ENCODE results near the gene MACROD2.
A peak's percentile ranks its signal among the peaks of the same experiment; 100 is the strongest.

The MACROD2 gene

DNA sequence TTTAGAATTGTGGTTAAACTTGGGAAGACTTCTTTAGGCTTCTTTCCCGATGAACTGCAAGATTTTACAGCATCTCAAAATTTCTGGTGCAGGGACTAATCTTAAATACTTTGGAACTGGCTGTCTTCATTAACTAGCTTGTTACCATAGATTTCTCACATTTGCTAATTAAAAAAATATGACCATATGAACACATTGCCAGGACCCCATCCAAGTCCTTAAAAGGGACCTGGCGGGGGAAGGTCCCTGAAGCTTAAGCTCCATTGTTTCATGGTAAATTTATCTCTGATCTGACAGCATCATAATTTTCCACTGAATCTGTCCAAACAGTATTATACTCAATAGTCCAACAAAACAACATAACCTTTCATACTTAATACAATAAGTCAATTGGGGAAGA, 859.9 kb downstream of the MACROD2 start:
- no peak overlapping the region for H3K27ac ChIP-seq
- H3K27me3 ChIP-seq (ENCODE audit: control insufficient read depth, insufficient read depth, low read length) = no peaks in the 10 kb centered on the region
- H3K36me3 ChIP-seq (ENCODE audit: control insufficient read depth, insufficient read depth, low read length) = no peaks in the 10 kb centered on the region
- H3K9ac ChIP-seq = no peak overlapping the region
- TF ChIP-seq, protein P1, sequence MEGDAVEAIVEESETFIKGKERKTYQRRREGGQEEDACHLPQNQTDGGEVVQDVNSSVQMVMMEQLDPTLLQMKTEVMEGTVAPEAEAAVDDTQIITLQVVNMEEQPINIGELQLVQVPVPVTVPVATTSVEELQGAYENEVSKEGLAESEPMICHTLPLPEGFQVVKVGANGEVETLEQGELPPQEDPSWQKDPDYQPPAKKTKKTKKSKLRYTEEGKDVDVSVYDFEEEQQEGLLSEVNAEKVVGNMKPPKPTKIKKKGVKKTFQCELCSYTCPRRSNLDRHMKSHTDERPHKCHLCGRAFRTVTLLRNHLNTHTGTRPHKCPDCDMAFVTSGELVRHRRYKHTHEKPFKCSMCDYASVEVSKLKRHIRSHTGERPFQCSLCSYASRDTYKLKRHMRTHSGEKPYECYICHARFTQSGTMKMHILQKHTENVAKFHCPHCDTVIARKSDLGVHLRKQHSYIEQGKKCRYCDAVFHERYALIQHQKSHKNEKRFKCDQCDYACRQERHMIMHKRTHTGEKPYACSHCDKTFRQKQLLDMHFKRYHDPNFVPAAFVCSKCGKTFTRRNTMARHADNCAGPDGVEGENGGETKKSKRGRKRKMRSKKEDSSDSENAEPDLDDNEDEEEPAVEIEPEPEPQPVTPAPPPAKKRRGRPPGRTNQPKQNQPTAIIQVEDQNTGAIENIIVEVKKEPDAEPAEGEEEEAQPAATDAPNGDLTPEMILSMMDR (IDR thresholded peaks at IDR 0.05) = no peak
- H3K79me2 ChIP-seq = no peaks in the 10 kb centered on the region
- no peaks in the 10 kb centered on the region for H3K9me3 ChIP-seq (ENCODE audit: control insufficient read depth, low read length)
- no peak overlapping the region for H3K4me2 ChIP-seq (ENCODE audit: low read length)
- peaks cover 27% of the 10 kb centered on the region for H3K4me1 ChIP-seq
- H2AFZ ChIP-seq = no peak overlapping the region
- no peak overlapping the region for H3K4me3 ChIP-seq (ENCODE audit: low read depth, low read length)

DNA sequence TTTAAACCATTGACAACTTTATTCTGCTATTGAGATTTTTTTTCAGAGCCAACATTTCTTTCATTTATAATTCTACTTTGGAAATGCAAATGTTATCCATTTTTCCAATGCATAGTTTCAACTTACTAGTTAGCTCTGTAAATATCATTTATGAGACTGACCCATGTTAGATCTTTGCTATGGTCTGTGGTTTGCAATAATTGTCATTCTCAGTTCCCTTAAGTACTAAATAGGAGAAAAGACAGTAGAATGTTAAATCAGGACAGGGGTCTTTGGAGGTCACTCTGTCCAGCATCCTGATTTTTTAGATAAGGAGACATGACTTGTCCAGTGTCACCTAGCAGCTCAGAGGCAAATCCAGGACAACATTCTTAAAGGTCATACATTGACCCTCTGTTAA, 864.3 kb downstream of the MACROD2 start:
- Histone ChIP-seq H3K27me3 (ENCODE audit: control insufficient read depth, insufficient read depth, low read length) (no peaks in the 10 kb centered on the region), H3K36me3 (ENCODE audit: control insufficient read depth, insufficient read depth, low read length) (no peaks in the 10 kb centered on the region), H2AFZ (no peak overlapping the region), H3K27ac (no peak overlapping the region), H3K9me3 (ENCODE audit: control insufficient read depth, low read length) (no peaks in the 10 kb centered on the region), H3K4me2 (ENCODE audit: low read length) (no peak overlapping the region), H3K4me1 (peaks cover 14% of the 10 kb centered on the region), H3K79me2 (no peaks in the 10 kb centered on the region), H3K9ac (no peak overlapping the region), H3K4me3 (ENCODE audit: low read depth, low read length) (no peak overlapping the region)
- TF ChIP-seq, protein P1 (IDR thresholded peaks at IDR 0.05) = no peak

DNA sequence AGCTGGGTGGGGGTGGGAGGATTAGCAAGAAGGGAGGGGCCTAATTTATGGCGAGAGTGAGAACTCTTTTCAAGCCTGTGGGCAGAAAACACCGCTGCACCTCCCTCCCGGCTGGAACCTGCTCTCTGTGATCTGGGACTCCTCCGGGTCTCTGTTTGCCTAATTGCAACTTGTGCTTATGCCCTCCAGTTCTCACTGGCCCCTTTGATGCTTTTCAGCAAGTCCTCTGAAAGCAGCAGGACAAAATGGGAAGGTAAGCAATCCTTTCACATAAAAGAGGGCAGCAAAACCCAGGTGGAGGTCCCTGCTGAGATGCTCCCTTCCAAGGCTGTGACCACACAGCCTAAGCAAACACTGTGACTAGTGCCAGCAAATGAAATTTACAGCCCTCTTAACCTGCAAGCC, 865.1 kb downstream of the MACROD2 start:
- TF ChIP-seq, protein P1 (IDR thresholded peaks at IDR 0.05) = no peak
- Histone ChIP-seq H3K4me2 (ENCODE audit: low read length) (no peak overlapping the region), H2AFZ (peak overlapping the region; percentile 82), H3K79me2 (no peaks in the 10 kb centered on the region), H3K27me3 (ENCODE audit: control insufficient read depth, insufficient read depth, low read length) (no peaks in the 10 kb centered on the region), H3K27ac (peak overlapping the region; percentile 50), H3K36me3 (ENCODE audit: control insufficient read depth, insufficient read depth, low read length) (no peaks in the 10 kb centered on the region), H3K4me1 (peaks cover 19% of the 10 kb centered on the region), H3K9me3 (ENCODE audit: control insufficient read depth, low read length) (no peaks in the 10 kb centered on the region), H3K9ac (no peak overlapping the region), H3K4me3 (ENCODE audit: low read depth, low read length) (no peak overlapping the region)

DNA sequence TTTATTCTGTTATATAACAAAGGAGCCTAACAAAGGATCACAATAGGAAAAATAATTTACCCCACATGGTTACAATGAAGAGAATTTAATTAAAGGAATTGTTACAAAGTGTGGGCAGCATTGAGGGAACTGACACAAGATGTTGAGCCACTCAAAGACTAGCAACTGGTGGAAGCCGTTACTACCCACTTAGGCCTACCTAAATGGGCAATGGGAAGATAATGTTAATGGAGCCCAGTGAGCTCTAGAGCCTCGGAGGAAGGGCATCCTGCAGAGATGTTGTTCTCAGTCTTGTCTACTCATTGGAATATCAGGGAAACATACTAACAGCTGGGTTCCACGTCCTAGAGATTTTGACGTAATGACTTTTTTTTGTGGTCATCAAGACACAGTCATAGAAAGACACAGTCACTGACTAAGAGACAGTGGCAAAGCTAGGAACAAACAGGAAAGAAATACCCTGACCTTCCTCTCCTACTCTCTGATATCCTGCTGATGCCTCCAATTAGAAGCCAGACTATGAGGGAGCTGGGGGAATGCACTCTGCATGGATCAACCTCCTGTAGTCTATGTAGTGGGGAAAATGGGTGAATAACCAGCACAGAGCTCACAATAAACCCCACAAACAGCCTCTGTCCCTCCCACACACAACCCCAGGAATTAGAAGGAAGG, 865.8 kb downstream of the MACROD2 start:
- Histone ChIP-seq H3K4me3 (ENCODE audit: low read depth, low read length) (no peak overlapping the region), H3K27ac (peak overlapping the region; percentile 50), H3K27me3 (ENCODE audit: control insufficient read depth, insufficient read depth, low read length) (no peaks in the 10 kb centered on the region), H3K9me3 (ENCODE audit: control insufficient read depth, low read length) (no peaks in the 10 kb centered on the region), H2AFZ (peak overlapping the region; percentile 82), H3K36me3 (ENCODE audit: control insufficient read depth, insufficient read depth, low read length) (no peaks in the 10 kb centered on the region), H3K79me2 (no peaks in the 10 kb centered on the region), H3K4me1 (peaks cover 19% of the 10 kb centered on the region), H3K9ac (no peak overlapping the region), H3K4me2 (ENCODE audit: low read length) (no peak overlapping the region)
- TF ChIP-seq, protein P1 (IDR thresholded peaks at IDR 0.05) = no peak

DNA sequence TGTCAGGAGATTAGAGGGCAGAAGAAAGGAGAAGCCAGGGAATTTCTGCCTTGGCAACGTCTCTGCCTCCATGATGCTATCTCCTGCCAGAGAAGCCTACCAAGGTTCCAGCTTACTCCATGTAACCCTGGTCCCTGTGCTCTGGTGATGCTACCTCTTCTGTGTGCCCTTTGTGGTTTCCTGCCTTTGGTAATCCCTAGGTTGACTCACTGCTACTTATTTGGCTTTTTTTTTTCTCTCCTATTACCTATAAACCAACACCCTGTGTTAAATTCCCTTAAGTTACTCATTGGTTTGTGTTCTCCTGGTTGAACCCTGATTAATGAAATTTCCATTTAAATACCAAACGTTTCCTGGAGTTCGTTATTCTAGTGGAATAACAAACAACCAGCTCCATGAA, 869.9 kb downstream of the MACROD2 start:
- Histone ChIP-seq H3K79me2 (no peaks in the 10 kb centered on the region), H3K9ac (no peak overlapping the region), H3K4me2 (ENCODE audit: low read length) (no peak overlapping the region), H2AFZ (peak overlapping the region; percentile 6), H3K4me3 (ENCODE audit: low read depth, low read length) (no peak overlapping the region), H3K9me3 (ENCODE audit: control insufficient read depth, low read length) (no peaks in the 10 kb centered on the region), H3K27me3 (ENCODE audit: control insufficient read depth, insufficient read depth, low read length) (no peaks in the 10 kb centered on the region), H3K4me1 (peaks cover 18% of the 10 kb centered on the region), H3K27ac (no peak overlapping the region), H3K36me3 (ENCODE audit: control insufficient read depth, insufficient read depth, low read length) (no peaks in the 10 kb centered on the region)
- TF ChIP-seq, protein P1 (IDR thresholded peaks at IDR 0.05) = no peak

Data from parathyroid adenoma (tissue), 2 donors.